ENCODE data around the gene RBPJL. TPM values are rescaled to one million over a fixed set of nuclear protein-coding genes. Genes with fewer than 3 reads are reported as not detected.
"Not testable (repeated sequence)": the region's sequence is repeated elsewhere in the genome, so short reads cannot be mapped to it uniquely, and the experiment has no call there.

The RBPJL gene
- polyA plus RNA-seq, 4 donors: 0.06 TPM; not detected in 3

DNA sequence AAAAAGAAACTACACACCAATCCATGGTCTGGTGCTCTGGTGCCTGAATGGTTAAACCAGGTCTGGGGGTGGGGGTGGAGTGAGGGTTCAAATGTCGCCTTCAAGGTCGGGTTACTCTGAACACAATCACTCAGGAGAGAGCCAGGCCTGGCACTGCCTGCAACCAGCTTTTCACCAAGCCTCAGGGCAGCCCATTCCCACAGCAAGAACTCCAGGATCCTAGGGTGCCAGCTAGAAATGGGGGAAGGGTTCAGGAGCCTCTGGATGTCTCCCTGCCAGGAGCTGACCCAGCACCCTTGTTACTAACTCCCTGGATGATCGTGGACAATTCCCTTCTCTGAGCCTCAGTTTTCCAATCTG is 34.9 kb downstream of the RBPJL start:
- no peak for DNase-seq (ENCODE audit: low read depth in 4 of 4, low spot score in 3 of 4)

DNA sequence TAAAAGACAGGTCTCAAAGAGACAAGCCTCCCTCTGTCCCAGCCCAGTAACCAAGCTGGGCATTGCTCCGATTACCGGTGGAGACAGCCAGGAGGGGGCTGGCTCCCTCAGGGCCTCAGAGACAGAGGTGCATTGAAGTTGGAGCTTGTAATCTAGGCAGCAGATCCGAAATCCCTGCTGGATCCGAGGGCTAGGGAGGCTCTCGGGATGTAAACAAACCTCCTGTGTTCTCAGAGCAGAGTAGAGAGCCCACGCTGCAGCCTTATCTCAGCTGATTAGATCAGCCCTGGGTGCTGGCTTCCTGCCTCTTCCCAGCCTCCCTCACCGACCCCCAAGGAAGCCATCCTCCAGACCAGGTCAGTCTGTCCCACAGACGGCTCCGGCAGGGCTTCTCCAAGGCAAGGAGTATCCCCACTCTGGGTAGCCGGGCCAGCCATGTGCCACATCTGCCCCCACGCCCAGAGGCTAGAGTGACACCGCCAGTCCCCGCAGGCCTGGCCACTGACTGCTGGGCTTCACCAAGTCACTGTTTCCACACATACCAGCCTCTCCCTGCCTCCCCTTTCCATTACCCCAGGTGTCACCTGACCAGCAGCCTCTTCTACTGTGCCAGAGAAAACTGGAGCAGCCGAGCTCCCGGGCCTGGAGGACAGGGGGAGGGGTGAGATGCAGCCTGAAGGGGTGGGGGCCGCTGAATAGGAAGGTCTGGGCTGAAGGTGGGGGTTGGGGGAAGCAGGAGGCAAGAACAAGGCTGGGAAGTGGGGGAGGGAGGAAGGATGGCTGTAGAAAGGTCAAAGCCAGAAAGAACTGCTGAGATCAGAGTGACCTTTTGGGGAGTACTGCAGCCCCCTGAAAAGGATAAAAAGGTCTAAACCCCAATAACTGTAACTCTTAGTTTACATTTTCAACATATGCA is 35.6 kb downstream of the RBPJL start:
- DNase-seq (ENCODE audit: low read depth in 4 of 4, low spot score in 3 of 4): no peak

DNA sequence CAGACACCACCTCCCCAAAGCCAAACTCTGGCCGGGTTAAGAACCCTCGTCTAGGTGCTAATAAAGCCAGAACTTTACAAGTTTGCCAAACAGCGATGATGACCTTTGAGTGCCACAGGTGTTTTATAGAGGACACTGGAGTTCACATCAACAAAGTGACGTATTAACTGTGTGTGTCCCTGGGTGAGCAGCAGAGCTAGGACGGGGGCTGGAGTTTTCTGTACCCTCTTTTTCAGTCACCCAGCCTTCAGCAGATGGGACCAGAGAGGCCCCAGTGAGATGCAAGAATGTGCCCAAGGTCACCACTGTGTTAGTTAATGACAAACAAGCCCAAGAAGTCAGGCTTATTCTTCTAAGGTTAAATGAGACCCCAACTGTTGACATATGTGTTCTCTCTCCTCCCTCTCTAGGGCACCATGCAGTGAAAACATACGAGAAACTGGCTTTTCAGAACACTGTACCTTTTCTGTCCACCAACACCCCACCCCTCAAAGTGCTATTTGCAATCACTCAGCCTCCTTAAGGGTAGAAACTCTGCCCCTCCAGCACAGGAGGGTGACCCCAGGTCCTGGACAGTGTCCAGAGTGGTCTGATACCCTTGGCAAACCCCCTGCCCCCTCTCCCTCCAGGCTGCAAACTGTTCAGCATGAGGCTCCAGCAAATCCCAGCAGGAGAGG is 36.4 kb downstream of the RBPJL start:
- no peak for DNase-seq (ENCODE audit: low read depth in 4 of 4, low spot score in 3 of 4)

DNA sequence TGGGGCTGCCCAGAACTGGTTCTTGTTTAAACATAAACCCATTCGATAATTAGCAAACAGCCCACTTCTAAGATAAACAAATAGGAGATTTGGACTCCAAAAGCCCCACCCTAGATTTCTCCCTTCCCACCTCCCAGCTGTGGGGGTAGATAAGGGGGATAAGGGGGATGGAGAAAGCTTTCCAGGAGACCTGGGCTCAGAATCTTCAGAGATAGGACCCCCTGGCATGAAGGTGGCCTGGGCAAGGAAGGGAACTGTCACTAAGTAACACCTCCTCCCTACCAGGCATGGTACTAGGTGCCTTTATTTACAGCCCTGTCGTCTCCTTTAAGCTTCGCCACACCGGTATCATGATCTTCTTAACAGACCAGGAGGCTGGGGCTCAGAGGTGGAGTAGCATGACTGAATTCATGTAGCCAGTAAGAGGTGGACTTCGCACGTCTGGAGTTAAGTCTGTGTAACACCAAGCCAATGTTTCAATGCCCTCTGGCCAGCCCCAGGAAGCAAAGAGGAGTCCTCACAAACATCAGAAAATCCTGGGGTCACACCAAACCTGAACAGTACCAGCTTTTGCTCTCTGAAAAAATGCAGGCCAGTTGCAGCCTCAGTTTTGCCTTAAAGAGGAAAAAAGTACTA is 37.0 kb downstream of the RBPJL start:
- DNase-seq (ENCODE audit: low read depth in 4 of 4, low spot score in 3 of 4): no peak

DNA sequence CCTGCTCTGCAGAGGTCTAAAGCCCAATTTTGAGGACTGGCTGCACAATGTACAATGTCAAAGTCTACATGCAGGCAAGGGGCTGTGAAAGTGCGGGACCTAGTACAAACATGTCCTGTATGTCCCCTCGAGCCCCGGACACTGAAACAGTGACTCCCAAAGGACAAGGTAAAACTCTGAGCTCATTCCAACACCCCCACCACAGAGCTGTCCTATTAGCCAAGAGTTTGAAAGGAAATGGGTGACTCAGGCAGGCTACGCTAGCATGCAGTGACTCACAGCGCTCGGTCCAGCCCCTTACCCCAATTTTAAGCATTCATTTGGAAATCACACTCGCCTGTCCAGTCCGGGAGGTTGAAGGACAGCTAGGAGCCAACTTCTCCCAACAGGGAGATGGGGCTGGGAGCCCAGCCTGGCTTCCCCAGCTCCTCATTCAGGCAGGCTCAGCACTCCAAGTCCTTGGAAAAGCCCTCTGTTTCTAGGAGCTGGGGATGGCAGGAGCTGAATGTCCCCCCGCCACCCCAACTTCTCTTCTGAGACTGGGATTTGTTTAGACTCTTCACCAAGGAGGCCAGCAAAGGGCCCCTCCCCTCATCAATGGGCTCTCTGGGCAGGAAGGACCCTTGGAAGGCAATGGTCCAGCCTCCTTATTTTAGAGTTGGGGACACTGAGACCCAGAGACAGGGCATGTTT is 37.7 kb downstream of the RBPJL start:
- no peak for DNase-seq (ENCODE audit: low read depth in 4 of 4, low spot score in 3 of 4)

DNA sequence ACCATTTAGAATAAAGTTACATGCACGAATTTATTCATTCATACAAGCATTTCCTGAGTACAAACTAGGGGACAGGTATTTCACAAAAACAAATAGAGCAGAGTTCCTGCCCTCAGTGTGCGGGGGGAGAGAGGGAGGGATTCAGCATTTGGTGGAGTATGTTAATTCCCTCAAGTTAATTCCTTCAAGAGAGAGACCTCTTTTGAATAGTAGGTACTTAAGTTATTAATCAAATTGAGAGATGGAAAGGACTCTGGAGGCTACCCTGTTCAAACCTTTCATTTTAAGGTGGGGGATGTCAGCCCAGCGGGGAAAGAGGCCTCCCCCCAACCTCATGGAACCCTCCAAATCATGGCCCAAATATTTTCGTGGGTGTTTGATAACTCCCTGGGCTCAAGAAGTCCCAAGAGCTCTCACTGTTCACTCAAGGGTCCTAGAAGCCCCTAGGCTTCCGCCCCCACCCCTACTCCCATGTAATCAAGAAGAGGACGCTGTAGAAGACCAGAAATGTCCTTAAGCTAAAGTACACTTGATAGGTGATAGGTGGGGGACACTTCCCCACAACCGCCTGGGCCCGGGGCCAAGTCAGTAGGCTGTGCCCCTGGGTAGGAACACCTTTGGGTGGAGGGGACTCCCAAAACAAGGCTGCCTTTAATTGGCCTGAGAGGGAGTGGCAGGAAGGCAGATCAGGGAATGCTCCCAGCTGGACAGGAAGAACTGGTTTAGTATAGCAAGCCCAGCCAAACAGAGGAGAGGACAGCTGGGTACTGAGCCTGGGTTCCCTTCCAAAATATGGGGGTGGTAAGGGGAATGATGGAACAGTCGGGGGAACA is 38.7 kb downstream of the RBPJL start:
- DNase-seq (ENCODE audit: low read depth in 4 of 4, low spot score in 3 of 4): no peak

DNA sequence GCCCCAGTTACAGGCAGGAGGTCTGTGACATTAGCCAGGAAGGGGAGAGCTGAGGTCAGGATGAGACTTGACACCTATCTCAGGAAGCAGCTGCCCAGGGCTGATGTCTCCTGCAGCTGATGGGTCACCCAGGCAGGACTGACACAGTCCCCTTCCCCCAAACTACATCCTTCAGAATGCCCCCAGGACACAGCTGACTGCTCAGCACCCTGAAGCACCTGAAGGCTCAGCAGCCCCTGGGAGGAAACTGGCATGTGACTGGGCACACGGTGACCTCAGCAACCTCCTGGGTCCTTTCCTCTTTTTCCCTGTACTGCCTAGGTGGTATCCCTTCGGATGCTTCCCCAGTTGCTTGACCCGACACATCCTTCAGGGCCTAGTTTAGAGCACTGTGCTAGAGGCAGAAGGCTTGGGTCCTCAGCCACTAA is 39.7 kb downstream of the RBPJL start:
- DNase-seq (ENCODE audit: low read depth in 4 of 4, low spot score in 3 of 4): no peak

DNA sequence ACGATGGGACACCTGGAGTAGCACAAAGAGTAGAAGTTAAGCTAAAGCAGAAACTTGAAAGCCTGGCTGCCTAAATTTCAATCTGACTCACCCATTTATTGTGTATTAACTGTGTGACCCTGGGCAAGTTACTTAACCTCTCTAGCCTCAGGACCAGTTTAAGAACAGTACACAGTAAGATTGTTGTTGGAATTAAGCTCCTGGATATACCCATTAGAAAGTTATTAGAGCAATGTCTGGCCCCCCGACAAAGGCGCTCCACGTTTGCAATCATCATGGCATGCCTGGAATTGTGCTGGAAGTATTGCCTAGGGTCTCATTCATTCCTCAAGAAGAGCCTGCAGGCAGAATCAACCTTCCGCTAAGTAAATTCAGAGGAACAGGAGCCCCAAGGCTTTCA is 40.2 kb downstream of the RBPJL start:
- DNase-seq (ENCODE audit: low read depth in 4 of 4, low spot score in 3 of 4): no peak

DNA sequence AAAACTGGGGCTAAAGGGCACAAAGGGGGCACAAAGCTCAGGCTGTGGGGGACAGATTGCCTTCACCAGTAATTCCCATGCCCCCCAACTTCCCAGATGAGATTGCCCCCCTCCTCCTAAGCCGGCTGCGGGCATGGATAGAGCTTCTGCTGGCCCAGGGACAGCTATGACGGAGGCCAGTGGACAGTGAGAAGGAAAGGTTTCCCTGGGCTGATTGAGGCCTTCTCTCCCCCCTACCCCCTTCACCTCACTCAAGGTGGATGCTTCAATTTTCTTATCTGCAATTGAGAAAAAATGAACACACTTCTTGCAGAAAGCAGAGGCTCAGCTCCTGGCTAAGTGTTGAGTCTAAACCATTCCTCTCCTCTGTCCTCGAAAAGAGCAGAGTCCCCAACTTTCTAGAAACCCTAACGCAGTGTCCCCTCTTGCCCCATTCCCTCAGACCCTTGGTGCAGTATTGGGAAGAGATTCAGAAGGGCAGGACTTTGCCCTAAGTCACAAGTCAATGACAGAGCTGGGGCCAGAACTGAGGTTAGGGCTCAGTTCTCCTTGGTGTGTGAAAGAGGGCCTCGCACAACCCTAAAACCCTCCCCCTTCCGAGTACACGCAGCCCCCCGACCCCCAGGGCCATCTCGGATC is 40.8 kb downstream of the RBPJL start:
- DNase-seq (ENCODE audit: low read depth in 4 of 4, low spot score in 3 of 4): no peak

DNA sequence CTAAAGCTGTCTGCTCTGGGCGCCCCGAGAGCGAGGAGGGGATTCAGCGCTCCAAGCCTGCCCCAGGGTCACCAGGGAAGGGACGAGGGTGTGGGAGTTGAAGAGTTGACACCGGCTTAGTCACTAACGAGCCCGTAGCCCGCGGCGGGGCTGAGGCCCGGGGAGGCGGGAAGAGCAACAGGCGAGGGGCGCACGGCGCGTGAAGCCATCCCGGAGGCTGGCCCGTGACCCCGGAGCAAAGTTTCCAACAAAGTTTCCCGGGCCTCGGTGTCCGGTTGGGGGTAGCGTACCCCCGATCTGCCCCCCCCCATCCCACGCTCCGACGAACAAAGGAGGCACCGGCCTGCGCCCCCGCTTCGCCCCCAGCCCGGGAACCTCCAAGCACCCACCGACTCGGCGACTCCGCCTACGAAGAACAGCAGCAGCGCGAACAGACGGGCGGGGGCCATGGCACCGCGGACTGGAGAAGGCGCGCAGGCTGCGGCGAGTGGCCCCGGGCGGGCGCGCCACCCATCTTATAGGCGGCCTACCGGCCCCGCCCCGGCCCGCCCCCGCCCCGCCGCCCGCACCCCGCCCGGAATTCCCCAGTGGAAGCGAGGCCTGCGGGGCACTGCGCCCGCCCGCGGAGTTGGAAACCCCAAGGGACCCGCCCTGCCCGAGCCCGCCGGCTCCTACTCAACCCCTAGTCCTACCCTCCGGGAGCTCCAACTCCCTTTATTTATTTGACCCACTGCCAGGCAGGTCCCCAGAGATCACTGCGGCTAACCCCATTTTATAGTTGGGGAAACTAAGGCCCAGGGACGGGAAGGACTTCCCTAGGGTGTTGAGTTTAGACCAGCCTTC is 41.5 kb downstream of the RBPJL start, which contains the start of gene SDC4:
Gene SDC4 (minus strand): TSS at position 489 of the 843 bp plus-strand sequence. CDS start 40 bp downstream, at position 449.
- DNase-seq (ENCODE audit: low read depth in 4 of 4, low spot score in 3 of 4): no peak

DNA sequence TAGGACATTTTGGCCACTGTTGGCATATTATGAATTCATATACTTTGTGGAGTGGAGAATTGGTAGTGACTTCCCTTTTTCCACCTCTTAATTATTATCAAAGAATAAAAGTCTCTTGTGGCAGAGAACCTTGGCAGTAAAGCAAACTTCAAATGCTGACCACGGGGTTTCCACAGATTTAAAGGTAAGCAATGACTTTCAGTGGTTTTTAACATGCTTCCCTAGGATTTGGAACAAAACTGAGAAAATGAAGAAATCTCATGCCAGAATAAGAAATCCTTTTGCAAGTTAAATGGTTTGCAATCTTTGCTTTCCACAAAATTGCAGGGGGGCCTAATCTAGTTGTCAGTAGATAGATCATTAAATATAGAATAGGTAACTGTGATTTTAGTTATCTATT is 43.6 kb downstream of the RBPJL start:
- no peak for DNase-seq (ENCODE audit: low read depth in 4 of 4, low spot score in 3 of 4)

DNA sequence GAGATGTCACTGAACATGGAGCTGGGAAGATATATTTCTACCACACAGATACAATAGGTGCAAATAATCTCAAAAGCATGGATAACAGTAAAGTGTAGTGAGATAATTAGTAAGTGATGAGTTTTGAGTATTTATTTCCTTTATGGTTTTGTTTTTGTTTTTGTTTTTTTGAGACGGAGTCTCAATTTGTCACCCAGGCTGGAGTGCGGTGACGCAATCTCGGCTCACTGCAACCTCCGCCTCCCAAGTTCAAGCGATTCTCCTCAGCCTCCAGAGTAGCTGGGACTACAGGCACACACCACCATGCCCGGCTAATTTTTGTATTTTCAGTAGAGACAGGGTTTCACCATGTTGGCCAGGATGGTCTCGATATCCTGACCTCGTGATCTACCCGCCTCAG is 44.2 kb downstream of the RBPJL start:
- DNase-seq (ENCODE audit: low read depth in 4 of 4, low spot score in 3 of 4): not testable (repeated sequence)

DNA sequence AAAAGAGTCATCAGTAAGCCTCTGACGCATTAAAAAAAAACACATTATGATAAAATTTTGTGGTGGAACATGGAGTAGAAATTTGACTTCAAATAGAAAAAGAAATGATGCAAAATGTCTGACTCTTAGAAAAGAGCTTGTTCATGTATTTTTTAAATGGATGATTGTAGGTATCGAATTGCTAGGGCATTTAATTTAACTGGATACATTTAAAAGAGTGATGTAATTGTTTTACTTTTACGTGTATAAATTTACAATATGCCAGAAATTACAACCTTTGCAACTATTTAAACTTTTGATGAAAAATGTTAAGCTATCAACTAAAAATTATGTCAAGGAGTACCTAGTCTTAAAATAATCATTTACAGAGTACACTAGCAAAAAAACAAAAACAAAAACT is 46.1 kb downstream of the RBPJL start:
- no peak for DNase-seq (ENCODE audit: low read depth in 4 of 4, low spot score in 3 of 4)

DNA sequence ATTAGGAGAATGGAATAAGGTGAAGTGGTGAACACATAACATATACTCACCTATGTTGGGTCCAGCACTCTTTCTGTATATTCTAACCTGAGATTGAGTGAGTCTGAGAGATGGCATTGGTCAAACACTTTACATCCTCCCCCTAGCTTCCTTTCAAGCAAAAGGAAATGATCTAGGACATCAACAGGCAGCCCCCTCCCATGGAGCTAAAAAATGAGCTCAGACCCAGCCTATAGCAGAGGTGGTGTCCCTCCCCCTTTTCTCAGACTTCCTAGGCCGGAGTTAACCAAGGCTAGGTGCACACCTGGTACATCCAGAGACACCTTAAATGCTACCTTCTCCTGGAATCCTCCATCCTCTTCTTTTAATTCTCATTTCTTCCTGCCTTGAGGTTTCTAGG is 47.1 kb downstream of the RBPJL start:
- DNase-seq (ENCODE audit: low read depth in 4 of 4, low spot score in 3 of 4): no peak

DNA sequence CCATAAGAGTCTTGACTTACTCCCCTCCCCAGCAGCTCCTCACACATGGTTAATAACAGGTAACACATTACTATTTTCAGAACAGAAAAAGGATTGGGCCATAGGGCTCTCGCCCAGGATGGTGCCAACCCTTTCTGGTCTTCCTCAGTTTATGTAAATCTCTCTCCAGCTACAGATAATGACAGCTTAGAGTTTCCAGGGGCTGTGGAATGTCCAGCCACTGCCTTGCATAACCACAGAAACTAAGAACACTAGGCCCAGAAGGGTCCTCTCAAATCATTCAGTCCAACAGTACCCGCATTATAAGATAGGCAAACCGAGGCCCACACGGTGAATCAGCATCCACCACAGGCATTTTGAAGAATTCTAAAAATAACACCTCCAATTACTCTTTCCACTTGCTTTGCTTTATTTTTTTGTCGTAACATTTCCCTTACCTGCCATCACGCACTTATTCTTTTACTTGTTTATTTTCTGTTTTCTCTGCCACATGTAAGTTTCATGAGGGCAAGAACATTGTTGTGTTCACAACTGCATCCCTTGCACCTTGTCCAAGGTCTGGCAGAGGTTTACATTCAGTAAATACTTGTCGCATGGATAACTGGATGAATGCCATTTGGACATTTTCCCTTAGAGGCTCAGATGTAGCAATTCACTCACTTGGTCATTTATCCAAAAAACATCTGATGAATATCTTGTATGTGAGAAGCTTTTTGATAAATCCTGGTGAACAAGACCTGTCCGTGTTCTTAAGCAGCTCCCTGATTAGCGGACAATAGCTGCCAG is 48.0 kb downstream of the RBPJL start:
- no peak for DNase-seq (ENCODE audit: low read depth in 4 of 4, low spot score in 3 of 4)

DNA sequence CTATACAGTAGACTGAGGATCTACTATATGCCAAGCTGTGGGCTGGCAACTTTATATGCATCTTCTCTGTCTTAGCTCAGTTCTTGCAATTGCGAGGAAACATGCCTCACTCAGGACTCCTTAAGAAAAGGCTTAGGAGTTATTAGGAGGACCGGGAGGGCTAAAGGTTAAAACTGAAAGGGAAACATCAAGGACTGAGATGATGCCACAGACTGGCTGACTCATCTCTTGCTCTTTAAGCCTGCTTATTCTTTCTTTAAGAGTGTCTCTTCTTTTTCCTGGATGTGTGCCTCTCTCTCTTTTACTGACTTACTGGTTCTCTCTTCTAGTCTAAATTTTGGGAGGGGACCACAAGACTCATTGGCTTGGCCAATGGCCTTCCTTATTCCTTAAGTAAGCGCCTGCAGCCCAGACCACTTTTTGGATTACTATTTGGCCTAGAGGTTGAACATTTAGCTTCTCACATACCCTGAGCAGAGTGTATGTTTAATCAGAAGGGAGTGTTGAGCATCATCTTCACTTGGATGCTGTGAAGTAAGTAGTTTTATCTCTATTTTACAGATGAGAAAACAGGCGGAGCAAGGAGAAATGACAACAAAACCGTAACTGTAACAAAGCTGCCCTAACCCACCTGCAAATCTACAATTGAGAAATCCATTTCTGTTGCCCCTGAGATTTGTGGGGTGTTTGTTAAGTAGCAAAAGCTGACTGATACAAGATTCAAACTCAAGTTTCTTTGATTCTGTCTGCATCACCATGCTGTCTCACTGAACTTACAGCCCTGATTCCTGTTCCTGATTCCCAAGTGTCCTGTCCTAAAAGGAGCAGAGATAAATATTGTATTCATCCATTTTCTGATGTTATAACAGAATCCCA is 48.8 kb downstream of the RBPJL start:
- no peak for DNase-seq (ENCODE audit: low read depth in 4 of 4, low spot score in 3 of 4)

All from right renal pelvis (tissue), 4 donors.